ENCODE data around the gene KIRREL2.
"Not testable (repeated sequence)": the region's sequence is repeated elsewhere in the genome, so short reads cannot be mapped to it uniquely, and the experiment has no call there.

KIRREL2 gene

GRCh38 chr19:35889370-35890112 is 32.8 kb downstream of the KIRREL2 start:
- H3K4me1 ChIP-seq (ENCODE audit: control extremely low read depth in 1 of 4, control insufficient read depth in 4 of 4, insufficient read depth in 4 of 4, low read length in 3 of 4): no peaks in the 10 kb centered on the region
- 99% methylated on average over 18 of the region's 18 CpGs for WGBS (ENCODE audit: insufficient coverage)
- H3K27ac ChIP-seq (ENCODE audit: insufficient read depth in 1 of 2, low read depth in 1 of 2, low read length in 2 of 2, poor library complexity in 1 of 2, severe bottlenecking in 2 of 2): no peak overlapping the region
- ChIA-PET CTCF (interaction anchor here (1.1 kb wide), 2 partner anchors 9 to 340 kb away, joined by 3 to 4 read pairs; no protein-coding TSS in a partner anchor), POLR2A (no interaction called here)
- no peaks in the 10 kb centered on the region for H3K9me3 ChIP-seq (ENCODE audit: control extremely low read depth in 1 of 5, control insufficient read depth in 4 of 5, insufficient read depth in 2 of 5, low read depth in 1 of 5, low read length in 4 of 5)
- peaks cover 7 to 70% (median 45%) of the 10 kb centered on the region in 4 experiments for H3K36me3 ChIP-seq (ENCODE audit: control insufficient read depth in 4 of 4, insufficient read depth in 4 of 4, low read length in 3 of 4)
- no peaks in the 10 kb centered on the region for H3K27me3 ChIP-seq (replicated peaks in 2 of 5; ENCODE audit: control insufficient read depth in 4 of 5, insufficient read depth in 5 of 5, low read length in 4 of 5)
- no peak overlapping the region for H3K4me3 ChIP-seq (ENCODE audit: control insufficient read depth in 1 of 7, extremely low read depth in 1 of 7, insufficient read depth in 4 of 7, low read depth in 2 of 7, low read length in 6 of 7)
- DNase-seq: no peak

GRCh38 chr19:35890113-35890650 is 33.5 kb downstream of the KIRREL2 start:
- POLR2A ChIA-PET: no interaction called here
- CTCF ChIA-PET: interaction anchor here (1.1 to 3.7 kb wide), 2 partner anchors 8 to 341 kb away, joined by 4 to 30 read pairs; no protein-coding TSS in a partner anchor

GRCh38 chr19:35891819-35892218 is 35.1 kb downstream of the KIRREL2 start:
- not testable (repeated sequence) for H3K9me3 ChIP-seq (ENCODE audit: control extremely low read depth in 1 of 5, control insufficient read depth in 4 of 5, insufficient read depth in 2 of 5, low read depth in 1 of 5, low read length in 4 of 5); H3K27me3 ChIP-seq (replicated peaks in 2 of 5; ENCODE audit: control insufficient read depth in 4 of 5, insufficient read depth in 5 of 5, low read length in 4 of 5); H3K4me3 ChIP-seq (ENCODE audit: control insufficient read depth in 1 of 7, extremely low read depth in 1 of 7, insufficient read depth in 4 of 7, low read depth in 2 of 7, low read length in 6 of 7); H3K4me1 ChIP-seq (ENCODE audit: control extremely low read depth in 1 of 4, control insufficient read depth in 4 of 4, insufficient read depth in 4 of 4, low read length in 3 of 4); H3K27ac ChIP-seq (ENCODE audit: insufficient read depth in 1 of 2, low read depth in 1 of 2, low read length in 2 of 2, poor library complexity in 1 of 2, severe bottlenecking in 2 of 2); DNase-seq
- WGBS (ENCODE audit: insufficient coverage): 94% methylated on average over 2 of the region's 3 CpGs
- ChIA-PET POLR2A (interaction anchor here (1.4 kb wide), 1 partner anchor 18 kb away, joined by 3 read pairs; no protein-coding TSS in a partner anchor), CTCF (interaction anchor here (1.0 to 4.5 kb wide), 5 partner anchors 9 to 47 kb away, joined by 3 to 30 read pairs (median 16); no protein-coding TSS in a partner anchor)
- H3K36me3 ChIP-seq (ENCODE audit: control insufficient read depth in 4 of 4, insufficient read depth in 4 of 4, low read length in 3 of 4): peaks cover 7 to 87% (median 61%) of the 10 kb centered on the region in 4 experiments

More at GRCh38 chr19:35890113-35890650, 33.5 kb downstream of the KIRREL2 start:
- Histone ChIP-seq H3K36me3 (ENCODE audit: control insufficient read depth in 4 of 4, insufficient read depth in 4 of 4, low read length in 3 of 4) (peaks cover 7 to 75% (median 50%) of the 10 kb centered on the region in 4 experiments), H3K27ac (ENCODE audit: insufficient read depth in 1 of 2, low read depth in 1 of 2, low read length in 2 of 2, poor library complexity in 1 of 2, severe bottlenecking in 2 of 2) (no peak overlapping the region), H3K4me3 (ENCODE audit: control insufficient read depth in 1 of 7, extremely low read depth in 1 of 7, insufficient read depth in 4 of 7, low read depth in 2 of 7, low read length in 6 of 7) (no peak overlapping the region), H3K4me1 (ENCODE audit: control extremely low read depth in 1 of 4, control insufficient read depth in 4 of 4, insufficient read depth in 4 of 4, low read length in 3 of 4) (no peaks in the 10 kb centered on the region), H3K9me3 (ENCODE audit: control extremely low read depth in 1 of 5, control insufficient read depth in 4 of 5, insufficient read depth in 2 of 5, low read depth in 1 of 5, low read length in 4 of 5) (no peaks in the 10 kb centered on the region), H3K27me3 (replicated peaks in 2 of 5; ENCODE audit: control insufficient read depth in 4 of 5, insufficient read depth in 5 of 5, low read length in 4 of 5) (no peaks in the 10 kb centered on the region)
- WGBS (ENCODE audit: insufficient coverage): 100% methylated on average over 8 of the region's 13 CpGs
- DNase-seq: no peak

GRCh38 chr19:35894342-35894741 is 37.6 kb downstream of the KIRREL2 start:
- POLR2A ChIA-PET: no interaction called here
- Histone ChIP-seq H3K36me3 (ENCODE audit: control insufficient read depth in 4 of 4, insufficient read depth in 4 of 4, low read length in 3 of 4) (peaks cover 0 to 85% (median 52%) of the 10 kb centered on the region in 4 experiments), H3K4me1 (ENCODE audit: control extremely low read depth in 1 of 4, control insufficient read depth in 4 of 4, insufficient read depth in 4 of 4, low read length in 3 of 4) (peaks cover 0 to 16% (median 14%) of the 10 kb centered on the region in 4 experiments), H3K9me3 (ENCODE audit: control extremely low read depth in 1 of 5, control insufficient read depth in 4 of 5, insufficient read depth in 2 of 5, low read depth in 1 of 5, low read length in 4 of 5) (no peaks in the 10 kb centered on the region), H3K27me3 (replicated peaks in 2 of 5; ENCODE audit: control insufficient read depth in 4 of 5, insufficient read depth in 5 of 5, low read length in 4 of 5) (no peaks in the 10 kb centered on the region), H3K27ac (ENCODE audit: insufficient read depth in 1 of 2, low read depth in 1 of 2, low read length in 2 of 2, poor library complexity in 1 of 2, severe bottlenecking in 2 of 2) (no peak overlapping the region), H3K4me3 (ENCODE audit: control insufficient read depth in 1 of 7, extremely low read depth in 1 of 7, insufficient read depth in 4 of 7, low read depth in 2 of 7, low read length in 6 of 7) (no peak overlapping the region)
- CTCF ChIA-PET: interaction anchor here (1.0 to 4.5 kb wide), 4 partner anchors 9 to 37 kb away, joined by 3 to 21 read pairs (median 14); no protein-coding TSS in a partner anchor
- DNase-seq: no peak
- 100% methylated on average over 1 of the region's 2 CpGs for WGBS (ENCODE audit: insufficient coverage)

GRCh38 chr19:35895911-35896642 is 39.4 kb downstream of the KIRREL2 start:
- Histone ChIP-seq H3K27ac (ENCODE audit: insufficient read depth in 1 of 2, low read depth in 1 of 2, low read length in 2 of 2, poor library complexity in 1 of 2, severe bottlenecking in 2 of 2) (no peak overlapping the region), H3K4me3 (ENCODE audit: control insufficient read depth in 1 of 7, extremely low read depth in 1 of 7, insufficient read depth in 4 of 7, low read depth in 2 of 7, low read length in 6 of 7) (no peak overlapping the region), H3K4me1 (ENCODE audit: control extremely low read depth in 1 of 4, control insufficient read depth in 4 of 4, insufficient read depth in 4 of 4, low read length in 3 of 4) (peaks cover 0 to 23% (median 19%) of the 10 kb centered on the region in 4 experiments), H3K27me3 (replicated peaks in 2 of 5; ENCODE audit: control insufficient read depth in 4 of 5, insufficient read depth in 5 of 5, low read length in 4 of 5) (no peaks in the 10 kb centered on the region), H3K36me3 (ENCODE audit: control insufficient read depth in 4 of 4, insufficient read depth in 4 of 4, low read length in 3 of 4) (peaks cover 0 to 69% (median 39%) of the 10 kb centered on the region in 4 experiments), H3K9me3 (ENCODE audit: control extremely low read depth in 1 of 5, control insufficient read depth in 4 of 5, insufficient read depth in 2 of 5, low read depth in 1 of 5, low read length in 4 of 5) (no peaks in the 10 kb centered on the region)
- ChIA-PET POLR2A (no interaction called here), CTCF (interaction anchor here (1.7 to 4.3 kb wide), 3 partner anchors 13 to 53 kb away, joined by 5 to 20 read pairs (median 16); no protein-coding TSS in a partner anchor)
- over 99% methylated on average over 18 of the region's 21 CpGs for WGBS (ENCODE audit: insufficient coverage)
- no peak for DNase-seq

GRCh38 chr19:35896643-35897040 is 39.9 kb downstream of the KIRREL2 start:
- Histone ChIP-seq H3K27me3 (replicated peaks in 2 of 5; ENCODE audit: control insufficient read depth in 4 of 5, insufficient read depth in 5 of 5, low read length in 4 of 5) (no peaks in the 10 kb centered on the region), H3K4me3 (ENCODE audit: control insufficient read depth in 1 of 7, extremely low read depth in 1 of 7, insufficient read depth in 4 of 7, low read depth in 2 of 7, low read length in 6 of 7) (no peak overlapping the region), H3K27ac (ENCODE audit: insufficient read depth in 1 of 2, low read depth in 1 of 2, low read length in 2 of 2, poor library complexity in 1 of 2, severe bottlenecking in 2 of 2) (no peak overlapping the region), H3K36me3 (ENCODE audit: control insufficient read depth in 4 of 4, insufficient read depth in 4 of 4, low read length in 3 of 4) (peaks cover 0 to 65% (median 36%) of the 10 kb centered on the region in 4 experiments), H3K9me3 (ENCODE audit: control extremely low read depth in 1 of 5, control insufficient read depth in 4 of 5, insufficient read depth in 2 of 5, low read depth in 1 of 5, low read length in 4 of 5) (no peaks in the 10 kb centered on the region), H3K4me1 (ENCODE audit: control extremely low read depth in 1 of 4, control insufficient read depth in 4 of 4, insufficient read depth in 4 of 4, low read length in 3 of 4) (peaks cover 4 to 28% (median 25%) of the 10 kb centered on the region in 4 experiments)
- CTCF ChIA-PET: interaction anchor here (0.8 to 3.1 kb wide), 4 partner anchors 11 to 53 kb away, joined by 3 to 20 read pairs (median 6); no protein-coding TSS in a partner anchor
- POLR2A ChIA-PET: interaction anchor here (0.9 to 1.0 kb wide), 2 partner anchors 9 to 35 kb away, joined by 3 read pairs; no protein-coding TSS in a partner anchor
- no peak for DNase-seq
- WGBS (ENCODE audit: insufficient coverage): 100% methylated on average over 12 of the region's 13 CpGs

Measured in common myeloid progenitor, CD34-positive (primary cell).